Measurements from ENCODE around the gene RTL3. TPM values are rescaled to one million over a fixed set of nuclear protein-coding genes. Genes with fewer than 3 reads are reported as not detected.

Gene RTL3
- total RNA-seq, 1 donor from 2014 or later, result not detected

DNA sequence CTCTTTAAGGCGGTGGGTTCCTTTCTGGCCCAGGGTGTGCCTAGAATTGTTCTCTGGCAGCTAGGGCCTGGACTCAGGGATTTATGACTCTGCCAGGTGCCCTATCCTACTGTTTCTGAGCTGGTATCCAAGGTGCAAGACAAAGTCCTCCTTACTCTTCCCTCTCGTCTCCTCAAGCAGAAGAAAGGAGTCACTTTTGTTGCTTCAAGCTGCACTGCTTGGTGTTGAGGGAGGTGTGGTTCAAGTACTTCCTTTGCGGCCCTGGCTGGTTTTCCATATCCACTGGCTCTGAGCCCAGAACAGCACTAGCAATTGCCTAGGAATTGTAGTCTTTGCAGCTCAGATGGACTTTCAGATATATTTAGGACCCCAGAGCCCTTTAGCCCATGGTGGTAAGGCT lies 39.3 kb downstream of the RTL3 start:
- no peak for DNase-seq

- no peak for DNase-seq
Measured at GRCh38 chrX:78618987-78619386, 40.1 kb downstream of the RTL3 start.

DNA sequence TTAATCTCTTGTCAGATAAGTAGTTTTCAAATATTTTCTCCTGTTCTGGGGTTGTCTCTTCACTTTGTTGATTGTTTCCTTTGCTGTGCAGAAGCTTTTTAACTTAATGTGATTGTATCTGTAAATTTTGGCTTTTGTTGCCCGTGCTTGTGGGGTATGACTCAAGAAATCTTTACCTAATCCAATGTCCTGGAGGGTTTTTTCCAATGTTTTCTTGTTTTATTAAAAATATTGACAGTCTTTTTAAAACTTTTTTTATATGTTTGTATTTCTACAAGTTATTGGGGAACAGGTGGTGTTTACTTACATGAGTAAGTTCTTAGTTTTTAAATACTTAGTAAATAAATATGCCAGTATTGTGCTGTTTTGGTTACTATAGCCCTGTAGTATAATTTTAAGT lies 44.9 kb downstream of the RTL3 start:
- no peak for DNase-seq

Other genes starting within 250 kb of the RTL3 start
- gene LPAR4, start 88.4 kb upstream of the RTL3 start, total RNA-seq, result 5.5 TPM